Parathyroid adenoma (tissue), 2 donors: Measurements from ENCODE around the gene SHOC1.
"Not testable (repeated sequence)": the region's sequence is repeated elsewhere in the genome, so short reads cannot be mapped to it uniquely, and the experiment has no call there.

ENCODE experiments used
- H2AFZ ChIP-seq: fragments of 300-600 bp; sonication (generic); one replicate; pipeline ENCODE4 v1.7.0; 2017; ENCODE audit warnings: antibody characterized with exemption, mild to moderate bottlenecking
- H3K27ac ChIP-seq: fragments of 300-600 bp; sonication (generic); one replicate; pipeline ENCODE4 v1.7.0; 2017
- H3K27me3 ChIP-seq: fragments of 300-600 bp; sonication (generic); one replicate; pipeline ENCODE4 v1.7.0; 2017; ENCODE audit warnings: low read length; ENCODE audit not compliant: control insufficient read depth, insufficient read depth
- H3K36me3 ChIP-seq: fragments of 300-600 bp; sonication (generic); one replicate; pipeline ENCODE4 v1.7.0; 2017; ENCODE audit warnings: low read length; ENCODE audit not compliant: control insufficient read depth, insufficient read depth
- H3K4me1 ChIP-seq: fragments of 300-600 bp; sonication (generic); one replicate; pipeline ENCODE4 v1.7.0; 2017; ENCODE audit warnings: control low read depth
- H3K4me2 ChIP-seq: fragments of 300-600 bp; sonication (generic); one replicate; pipeline ENCODE4 v1.7.0; 2017; ENCODE audit warnings: low read length
- H3K4me3 ChIP-seq: fragments of 300-600 bp; sonication (generic); one replicate; pipeline ENCODE4 v1.7.0; 2017; ENCODE audit warnings: low read depth, low read length
- H3K79me2 ChIP-seq: fragments of 300-600 bp; sonication (generic); one replicate; pipeline ENCODE4 v1.7.0; 2017; ENCODE audit warnings: control low read depth
- H3K9ac ChIP-seq: fragments of 300-600 bp; sonication (generic); one replicate; pipeline ENCODE4 v1.7.0; 2017; ENCODE audit warnings: mild to moderate bottlenecking
- H3K9me3 ChIP-seq: fragments of 300-600 bp; sonication (generic); one replicate; pipeline ENCODE4 v1.7.0; 2017; ENCODE audit warnings: low read length; ENCODE audit not compliant: control insufficient read depth
- CTCF ChIP-seq: fragments of 300-600 bp; sonication (generic); IDR thresholded peaks from one replicate; pipeline ENCODE4 v1.7.0; 2017; ENCODE audit warnings: antibody characterized with exemption, mild to moderate bottlenecking
- donor health status: primary hyperparathyroidism.

Gene SHOC1

GRCh38 chr9:111803924-111804323 is 9.2 kb upstream of the SHOC1 start:
- no peak overlapping the region for H3K27ac ChIP-seq
- H3K4me1 ChIP-seq = no peaks in the 10 kb centered on the region
- no peak overlapping the region for H3K4me2 ChIP-seq

GRCh38 chr9:111799915-111800526 is 5.3 kb upstream of the SHOC1 start:
- H3K79me2 ChIP-seq = no peaks in the 10 kb centered on the region
- no peaks in the 10 kb centered on the region for H3K27me3 ChIP-seq
- H2AFZ ChIP-seq = no peak overlapping the region
- TF ChIP-seq CTCF = no peak
- no peaks in the 10 kb centered on the region for H3K9me3 ChIP-seq
- H3K4me1 ChIP-seq = no peaks in the 10 kb centered on the region
- no peak overlapping the region for H3K9ac ChIP-seq
- no peak overlapping the region for H3K27ac ChIP-seq
- H3K4me2 ChIP-seq = no peak overlapping the region
- no peaks in the 10 kb centered on the region for H3K36me3 ChIP-seq
- H3K4me3 ChIP-seq = no peak overlapping the region

More at GRCh38 chr9:111803924-111804323, 9.2 kb upstream of the SHOC1 start:
- TF ChIP-seq CTCF = no peak
- no peaks in the 10 kb centered on the region for H3K9me3 ChIP-seq
- no peak overlapping the region for H2AFZ ChIP-seq
- no peaks in the 10 kb centered on the region for H3K27me3 ChIP-seq
- no peak overlapping the region for H3K9ac ChIP-seq
- H3K79me2 ChIP-seq = no peaks in the 10 kb centered on the region
- H3K4me3 ChIP-seq = no peak overlapping the region
- H3K36me3 ChIP-seq = no peaks in the 10 kb centered on the region

- Histone ChIP-seq H3K27me3 (no peaks in the 10 kb centered on the region), H3K9me3 (no peaks in the 10 kb centered on the region), H3K79me2 (no peaks in the 10 kb centered on the region), H3K4me3 (no peak overlapping the region), H3K4me1 (no peaks in the 10 kb centered on the region), H2AFZ (no peak overlapping the region), H3K9ac (no peak overlapping the region), H3K27ac (no peak overlapping the region), H3K36me3 (no peaks in the 10 kb centered on the region), H3K4me2 (no peak overlapping the region)
- no peak for TF ChIP-seq CTCF
These were observed 4.8 kb upstream of the SHOC1 start for GRCh38 chr9:111799506-111799905.

GRCh38 chr9:111798786-111799185 is 4.0 kb upstream of the SHOC1 start:
- Histone ChIP-seq H3K9me3 (no peaks in the 10 kb centered on the region), H3K27ac (no peak overlapping the region), H3K79me2 (no peaks in the 10 kb centered on the region), H3K4me3 (no peak overlapping the region), H2AFZ (no peak overlapping the region), H3K36me3 (no peaks in the 10 kb centered on the region), H3K4me2 (no peak overlapping the region), H3K4me1 (no peaks in the 10 kb centered on the region), H3K27me3 (no peaks in the 10 kb centered on the region), H3K9ac (no peak overlapping the region)
- TF ChIP-seq CTCF = no peak

GRCh38 chr9:111795557-111795839 is 761 bp upstream of the SHOC1 start:
- Histone ChIP-seq H3K4me2 (no peak overlapping the region), H3K4me3 (no peak overlapping the region)

GRCh38 chr9:111791821-111792220 is 2.9 kb downstream of the SHOC1 start:
- not testable (repeated sequence) for H3K27me3 ChIP-seq, H2AFZ ChIP-seq, H3K4me1 ChIP-seq, H3K4me3 ChIP-seq, H3K9me3 ChIP-seq, H3K4me2 ChIP-seq, H3K36me3 ChIP-seq, H3K9ac ChIP-seq, H3K79me2 ChIP-seq, H3K27ac ChIP-seq

More at GRCh38 chr9:111795557-111795839, 761 bp upstream of the SHOC1 start:
- H3K9ac ChIP-seq = no peak overlapping the region
- no peak overlapping the region for H2AFZ ChIP-seq
- no peaks in the 10 kb centered on the region for H3K79me2 ChIP-seq
- no peaks in the 10 kb centered on the region for H3K9me3 ChIP-seq
- H3K4me1 ChIP-seq = no peaks in the 10 kb centered on the region
- no peaks in the 10 kb centered on the region for H3K36me3 ChIP-seq
- no peaks in the 10 kb centered on the region for H3K27me3 ChIP-seq
- H3K27ac ChIP-seq = no peak overlapping the region
- TF ChIP-seq CTCF = no peak
